ENCODE data around the gene MANSC4.
"Not testable (repeated sequence)": the region's sequence is repeated elsewhere in the genome, so short reads cannot be mapped to it uniquely, and the experiment has no call there.

Gene MANSC4

DNA sequence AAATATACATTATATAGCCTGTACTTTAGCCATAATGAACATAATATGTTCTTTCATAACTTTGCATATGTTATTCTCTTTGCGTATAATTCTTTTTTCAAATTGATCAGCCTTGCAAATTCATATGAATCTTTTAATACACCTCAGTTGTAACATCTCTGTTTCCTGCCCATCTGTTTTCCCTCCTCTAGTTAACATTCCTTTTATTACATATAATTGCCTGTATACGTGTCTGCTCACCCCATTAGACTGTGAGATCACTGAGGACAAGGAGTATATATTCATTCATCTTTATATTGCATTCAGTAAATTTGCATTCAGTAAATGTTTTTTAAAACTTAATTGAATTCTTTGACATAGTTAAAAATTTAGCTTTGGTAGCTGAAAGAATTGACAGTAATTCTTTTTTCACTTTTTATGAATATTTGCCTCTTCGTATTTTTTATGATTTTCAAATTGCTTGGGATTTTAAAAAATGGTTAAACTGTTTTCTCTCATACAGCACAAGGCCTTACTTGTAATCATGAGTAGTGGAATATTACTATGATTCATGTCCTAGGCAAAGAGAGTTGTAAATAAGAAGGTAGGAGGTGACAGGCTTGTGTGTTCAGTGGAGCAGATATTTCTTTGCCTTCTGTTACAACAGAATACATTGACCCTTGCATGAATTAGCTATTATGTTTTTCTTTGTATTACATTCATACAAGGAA lies 32.8 kb downstream of the MANSC4 start:
- DNase-seq, result no peak

- DNase-seq, result not testable (repeated sequence)
These were observed 34.3 kb downstream of the MANSC4 start for GRCh38 chr12:27745734-27746133.

DNA sequence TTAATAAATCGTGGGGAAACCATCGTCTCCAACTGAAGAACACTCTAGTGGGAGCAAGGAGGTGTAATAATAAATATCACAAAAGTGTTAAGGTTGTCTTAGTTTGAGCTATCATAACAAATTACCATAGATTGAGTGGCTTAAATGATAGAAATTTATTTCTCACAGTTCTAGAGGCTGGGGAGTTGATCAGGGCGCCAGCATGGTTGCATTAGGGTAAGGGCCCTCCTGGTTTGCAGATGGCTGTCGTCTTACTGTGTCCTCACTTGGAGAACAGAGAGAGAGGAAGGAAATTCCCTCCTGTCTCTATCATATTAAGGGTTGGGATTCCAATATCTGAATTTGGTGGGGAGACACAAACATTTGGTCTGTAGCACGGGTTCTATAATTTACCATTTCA lies 36.4 kb downstream of the MANSC4 start:
- no peak for DNase-seq

- not testable (repeated sequence) for DNase-seq
These were observed 45.7 kb downstream of the MANSC4 start for GRCh38 chr12:27734321-27734720.

DNA sequence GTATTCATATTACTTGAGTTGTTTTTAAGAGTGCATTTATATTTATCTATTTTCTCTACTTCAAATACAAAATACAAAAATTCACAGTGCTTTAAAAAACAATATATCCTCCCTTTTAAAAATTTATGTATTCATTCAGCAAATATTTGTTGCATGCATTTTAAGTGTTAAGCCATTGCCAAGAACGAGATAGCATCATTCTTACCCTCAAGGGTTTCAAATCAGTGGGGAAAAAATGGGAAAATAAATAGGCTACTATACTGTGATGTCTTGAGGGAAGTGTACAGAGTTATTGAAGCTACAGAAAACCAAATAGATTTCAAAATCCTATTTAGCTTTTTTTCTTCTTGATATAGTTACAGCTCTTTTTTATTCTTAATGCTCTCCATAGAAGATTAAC lies 46.2 kb downstream of the MANSC4 start:
- DNase-seq, result no peak

DNA sequence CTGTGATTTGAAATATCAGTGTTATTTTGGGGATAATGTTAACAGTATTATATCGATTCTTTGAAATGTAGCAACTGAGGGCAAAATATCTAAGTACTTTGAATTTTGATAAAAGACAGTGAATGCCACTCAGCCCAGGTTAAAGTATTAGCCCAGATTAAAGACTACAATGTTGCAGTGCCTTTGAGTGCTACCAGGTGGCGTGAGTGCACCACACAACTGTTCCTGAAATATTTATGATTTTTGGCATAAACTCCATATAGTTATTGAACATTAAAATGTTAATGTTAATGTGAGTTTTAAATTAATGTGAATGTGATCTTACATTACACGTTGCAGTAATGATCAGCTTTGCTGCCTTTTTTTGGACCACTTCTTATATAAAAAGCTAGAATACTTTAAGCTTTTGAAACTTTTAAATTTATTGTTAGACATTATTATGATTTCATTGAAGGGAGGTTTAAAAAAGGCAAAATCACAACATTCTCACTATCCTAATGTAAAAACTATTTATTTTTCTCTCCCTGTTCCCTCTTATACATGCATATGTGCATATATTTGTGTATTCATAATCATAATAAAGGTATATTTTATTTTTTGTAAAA lies 46.9 kb downstream of the MANSC4 start:
- DNase-seq, result no peak

GRCh38 chr12:27732281-27732680 lies 47.8 kb downstream of the MANSC4 start:
- DNase-seq, result no peak

DNA sequence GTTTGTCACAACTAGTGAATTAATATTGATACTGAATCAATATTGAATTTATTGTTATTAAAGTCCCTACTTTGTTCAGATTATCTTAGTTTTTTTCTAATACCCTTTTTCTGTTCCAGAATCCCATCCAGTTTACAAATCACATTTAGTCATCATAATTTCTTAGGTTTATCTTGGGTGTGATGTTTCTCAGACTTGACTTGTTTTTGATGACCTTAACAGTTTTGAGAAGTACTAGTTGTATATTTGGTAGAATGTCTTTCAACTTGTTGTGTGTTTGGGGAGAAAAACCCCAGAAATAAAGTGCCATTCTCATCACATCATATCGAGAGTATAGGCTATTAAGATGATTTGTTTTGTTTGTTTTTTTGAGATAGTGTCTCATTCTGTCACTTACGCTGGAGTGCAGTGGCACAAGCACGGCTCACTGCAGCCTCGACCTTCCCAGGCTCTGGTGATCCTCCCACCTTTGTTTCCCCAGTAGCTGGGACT lies 49.9 kb downstream of the MANSC4 start:
- DNase-seq, result no peak

- no peak for DNase-seq
These were observed 56.8 kb downstream of the MANSC4 start for GRCh38 chr12:27723212-27723611.
